CD14-positive monocyte (primary cell): ENCODE data around the gene INO80E. TPM values are rescaled to one million over a fixed set of nuclear protein-coding genes. Genes with fewer than 3 reads are reported as not detected.

Experiments used
- DNase-seq, 3 donors: peaks; one replicate each; pipeline ENCODE4 v3.0.0-alpha.2; 2011 to 2022
- H2AFZ ChIP-seq: 2 replicates; pipeline ENCODE4 v1.6.0; 2012; ENCODE audit warnings: mild to moderate bottlenecking, low read depth, low read length, inconsistent platforms; ENCODE audit not compliant: insufficient read depth, poor library complexity, severe bottlenecking
- H3K27ac ChIP-seq, 2 donors: 1 replicate in 1 of 2; 2 replicates in 1 of 2; pipeline ENCODE4 v1.5.1; 2012 to 2013; ENCODE audit warnings: low read length in 2 of 2, control low read depth in 1 of 2, inconsistent platforms in 1 of 2, low read depth in 1 of 2, mild to moderate bottlenecking in 1 of 2
- H3K27me3 ChIP-seq, 2 donors: one replicate each; pipeline versions ENCODE4 v1.6.0 to v1.6.1; 2011 to 2013; ENCODE audit warnings: low read length in 2 of 2; ENCODE audit not compliant: control insufficient read depth in 2 of 2, insufficient read depth in 2 of 2
- H3K36me3 ChIP-seq, 2 donors: replicated peaks in 1 of 2; 1 replicate in 1 of 2; 2 replicates in 1 of 2; pipeline versions ENCODE4 v1.5.1 to v1.6.1; 2012 to 2013; ENCODE audit warnings: low read length in 2 of 2, control low read depth in 1 of 2, inconsistent platforms in 1 of 2, mild to moderate bottlenecking in 1 of 2; ENCODE audit not compliant: insufficient read depth in 2 of 2, control insufficient read depth in 1 of 2
- H3K4me1 ChIP-seq, 2 donors: 1 replicate in 1 of 2; 2 replicates in 1 of 2; pipeline versions ENCODE4 v1.5.1 to v1.6.1; 2012 to 2013; ENCODE audit warnings: low read length in 2 of 2, control low read depth in 1 of 2, inconsistent platforms in 1 of 2, mild to moderate bottlenecking in 1 of 2, moderate library complexity in 1 of 2; ENCODE audit not compliant: insufficient read depth in 2 of 2, control insufficient read depth in 1 of 2
- H3K4me2 ChIP-seq: replicated peaks from 2 replicates; pipeline ENCODE3; 2012; ENCODE audit warnings: low read length, moderate library complexity, mild to moderate bottlenecking; ENCODE audit not compliant: poor library complexity, severe bottlenecking; ENCODE audit errors: extremely low read depth
- H3K4me3 ChIP-seq, 3 experiments: fragments of 200-600 bp in 1 of 3; sonication (generic) in 1 of 3; replicated peaks in 1 of 3; 1 replicate in 2 of 3; 2 replicates in 1 of 3; pipeline ENCODE4 v1.5.1; 2011 to 2013; ENCODE audit warnings: low read length in 3 of 3, mild to moderate bottlenecking in 3 of 3, control low read depth in 2 of 3, low read depth in 2 of 3, inconsistent platforms in 1 of 3, moderate library complexity in 1 of 3
- H3K79me2 ChIP-seq: 2 replicates; pipeline ENCODE4 v1.6.0; 2012; ENCODE audit warnings: mild to moderate bottlenecking, control low read depth, inconsistent platforms, low read length, moderate library complexity; ENCODE audit not compliant: insufficient read depth
- H3K9ac ChIP-seq: 2 replicates; pipeline ENCODE4 v1.6.0; 2017; ENCODE audit warnings: low read length, mild to moderate bottlenecking; ENCODE audit not compliant: insufficient read depth, poor library complexity, severe bottlenecking
- H3K9me3 ChIP-seq, 2 donors: replicated peaks in 1 of 2; 1 replicate in 1 of 2; 2 replicates in 1 of 2; pipeline versions ENCODE4 v1.5.1 to v1.6.1; 2012 to 2013; ENCODE audit warnings: low read length in 2 of 2, control low read depth in 1 of 2; ENCODE audit not compliant: control insufficient read depth in 1 of 2, insufficient read depth in 1 of 2
- H4K20me1 ChIP-seq: 2 replicates; pipeline ENCODE4 v1.6.0; 2012; ENCODE audit warnings: mild to moderate bottlenecking, low read length, control low read depth, moderate library complexity; ENCODE audit not compliant: insufficient read depth
- H3K27ac Mint-ChIP-seq, 7 donors: one replicate each; pipeline ENCODE4 v1.8.0; 2020; ENCODE audit warnings: mild to moderate bottlenecking in 7 of 7, mixed read lengths in 7 of 7, moderate library complexity in 6 of 7, inconsistent platforms in 2 of 7
- H3K27me3 Mint-ChIP-seq, 3 donors: one replicate each; pipeline ENCODE4 v1.8.0; 2021 to 2022; ENCODE audit warnings: low read depth in 3 of 3, mild to moderate bottlenecking in 3 of 3, mixed read lengths in 3 of 3, moderate library complexity in 3 of 3, inconsistent platforms in 1 of 3
- H3K36me3 Mint-ChIP-seq, 2 donors: one replicate each; pipeline ENCODE4 v1.8.0; 2020; ENCODE audit warnings: mixed read lengths in 2 of 2, inconsistent platforms in 1 of 2, mild to moderate bottlenecking in 1 of 2
- H3K4me1 Mint-ChIP-seq: one replicate; pipeline ENCODE4 v1.8.0; 2020; ENCODE audit warnings: mild to moderate bottlenecking, mixed read lengths
- H3K4me3 Mint-ChIP-seq, 2 donors: one replicate each; pipeline ENCODE4 v1.8.0; 2020; ENCODE audit warnings: mild to moderate bottlenecking in 2 of 2, mixed read lengths in 2 of 2, moderate library complexity in 1 of 2
- H3K9me3 Mint-ChIP-seq, 7 donors: one replicate each; pipeline ENCODE4 v1.8.0; 2020 to 2022; ENCODE audit warnings: mixed read lengths in 7 of 7, mild to moderate bottlenecking in 6 of 7, moderate library complexity in 6 of 7, inconsistent platforms in 2 of 7
- WGBS: methylation state at CpG from one replicate; pipeline ENCODE4 v1.1.5; 2013; ENCODE audit warnings: missing lambda C conversion rate; ENCODE audit not compliant: insufficient coverage; 5-methylcytosine and 5-hydroxymethylcytosine counted together
- intact Hi-C, 2 donors: fragments of 100-400 bp; cut with micrococcal nuclease; formaldehyde crosslinking; loops; one replicate each; pipeline versions ENCODE4 v1.15.0 to v1.15.1; 2023
- polyA plus RNA-seq, 3 donors: library from polyadenylated mRNA; depleted of rRNA in 1 of 3; unstranded in 2 of 3; stranded (reverse) in 1 of 3; fragments of 300-500 nt in 2 of 3; fragments of >200 nt in 1 of 3; fragmentation: Illumina TruSeq in 2 of 3; gene quantifications; 1 replicate in 2 of 3; 2 replicates in 1 of 3; pipeline ENCODE4 v1.2.3, GENCODE V29; 2012 to 2021
- TF ChIP-seq, protein P1 (sequence below): fragments of 200-600 bp; IDR thresholded peaks from one replicate; pipeline ENCODE4 v1.8.0; 2022; ENCODE audit warnings: antibody characterized with exemption, mild to moderate bottlenecking

Gene INO80E
- polyA plus RNA-seq, 3 donors: 2.8 to 57.6 (median 3.5) TPM

DNA sequence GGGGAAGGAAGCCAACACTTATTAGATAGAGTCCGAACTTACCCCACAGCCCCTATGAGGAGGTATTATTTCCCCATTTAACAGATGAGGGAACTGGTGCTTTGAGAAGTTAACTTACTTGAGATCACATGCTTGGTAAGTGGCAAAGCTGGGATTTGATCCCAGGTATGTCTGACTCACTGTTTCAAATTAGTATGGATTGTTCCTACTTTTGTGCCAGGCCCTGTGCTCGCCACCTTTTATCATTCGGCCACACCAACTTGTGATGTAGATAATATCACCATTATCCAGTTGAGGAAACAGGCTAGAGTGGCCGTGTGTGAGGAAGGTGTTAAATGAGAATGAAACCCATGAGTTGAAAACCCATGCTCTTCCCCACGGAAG, 11.3 kb upstream of the INO80E start:
- Mint-ChIP-seq H3K36me3 (peaks cover 86 to 94% of the 10 kb centered on the region in 2 donors), H3K27ac (no peak overlapping the region)
- peaks cover 17% of the 10 kb centered on the region for H4K20me1 ChIP-seq

DNA sequence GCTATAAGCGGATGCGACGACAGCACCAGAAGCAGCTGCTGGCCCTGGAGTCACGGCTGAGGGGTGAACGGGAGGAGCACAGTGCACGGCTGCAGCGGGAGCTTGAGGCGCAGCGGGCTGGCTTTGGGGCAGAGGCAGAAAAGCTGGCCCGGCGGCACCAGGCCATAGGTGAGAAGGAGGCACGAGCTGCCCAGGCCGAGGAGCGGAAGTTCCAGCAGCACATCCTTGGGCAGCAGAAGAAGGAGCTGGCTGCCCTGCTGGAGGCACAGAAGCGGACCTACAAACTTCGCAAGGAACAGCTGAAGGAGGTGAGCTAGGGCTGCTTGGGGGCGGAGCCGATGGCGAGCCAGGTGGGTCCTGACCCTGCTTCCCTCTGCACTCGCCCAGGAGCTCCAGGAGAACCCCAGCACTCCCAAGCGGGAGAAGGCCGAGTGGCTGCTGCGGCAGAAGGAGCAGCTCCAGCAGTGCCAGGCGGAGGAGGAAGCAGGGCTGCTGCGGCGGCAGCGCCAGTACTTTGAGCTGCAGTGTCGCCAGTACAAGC, 10.7 kb upstream of the INO80E start:
- peak overlapping the region in 1 of 7 donors; percentile 69 for H3K27ac Mint-ChIP-seq
- H3K4me1 Mint-ChIP-seq: no peaks in the 10 kb centered on the region

More for the DNA sequence above, 11.3 kb upstream of the INO80E start:
- no peaks in the 10 kb centered on the region for H3K9me3 ChIP-seq
- peaks cover 0 to 2% (median 0%) of the 10 kb centered on the region in 3 donors for H3K27me3 Mint-ChIP-seq
- H3K4me1 ChIP-seq: no peaks in the 10 kb centered on the region
- intact Hi-C loops: no loop called here
- no peak overlapping the region for H3K4me3 Mint-ChIP-seq
- H3K4me3 ChIP-seq: no peak overlapping the region
- 80% methylated on average over 1 of the region's 5 CpGs for WGBS
- H3K4me2 ChIP-seq: no peak overlapping the region
- peaks cover 0 to 2% (median 0%) of the 10 kb centered on the region in 7 donors for H3K9me3 Mint-ChIP-seq
- TF ChIP-seq, protein P1, sequence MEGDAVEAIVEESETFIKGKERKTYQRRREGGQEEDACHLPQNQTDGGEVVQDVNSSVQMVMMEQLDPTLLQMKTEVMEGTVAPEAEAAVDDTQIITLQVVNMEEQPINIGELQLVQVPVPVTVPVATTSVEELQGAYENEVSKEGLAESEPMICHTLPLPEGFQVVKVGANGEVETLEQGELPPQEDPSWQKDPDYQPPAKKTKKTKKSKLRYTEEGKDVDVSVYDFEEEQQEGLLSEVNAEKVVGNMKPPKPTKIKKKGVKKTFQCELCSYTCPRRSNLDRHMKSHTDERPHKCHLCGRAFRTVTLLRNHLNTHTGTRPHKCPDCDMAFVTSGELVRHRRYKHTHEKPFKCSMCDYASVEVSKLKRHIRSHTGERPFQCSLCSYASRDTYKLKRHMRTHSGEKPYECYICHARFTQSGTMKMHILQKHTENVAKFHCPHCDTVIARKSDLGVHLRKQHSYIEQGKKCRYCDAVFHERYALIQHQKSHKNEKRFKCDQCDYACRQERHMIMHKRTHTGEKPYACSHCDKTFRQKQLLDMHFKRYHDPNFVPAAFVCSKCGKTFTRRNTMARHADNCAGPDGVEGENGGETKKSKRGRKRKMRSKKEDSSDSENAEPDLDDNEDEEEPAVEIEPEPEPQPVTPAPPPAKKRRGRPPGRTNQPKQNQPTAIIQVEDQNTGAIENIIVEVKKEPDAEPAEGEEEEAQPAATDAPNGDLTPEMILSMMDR: no peak
- peaks cover 98 to 100% of the 10 kb centered on the region in 2 donors for H3K36me3 ChIP-seq
- H3K27ac ChIP-seq: no peak overlapping the region
- H3K4me1 Mint-ChIP-seq: no peaks in the 10 kb centered on the region
- H3K9ac ChIP-seq: no peak overlapping the region
- no peaks in the 10 kb centered on the region for H3K27me3 ChIP-seq
- no peaks in the 10 kb centered on the region for H3K79me2 ChIP-seq
- DNase-seq: no peak
- no peak overlapping the region for H2AFZ ChIP-seq

More for the DNA sequence above, 10.7 kb upstream of the INO80E start:
- H3K79me2 ChIP-seq: no peaks in the 10 kb centered on the region
- no peak overlapping the region for H3K4me2 ChIP-seq
- no peak overlapping the region for H2AFZ ChIP-seq
- H4K20me1 ChIP-seq: peaks cover 17% of the 10 kb centered on the region
- TF ChIP-seq, protein P1: no peak
- Mint-ChIP-seq H3K27me3 (peaks cover 0 to 2% (median 0%) of the 10 kb centered on the region in 3 donors), H3K4me3 (no peak overlapping the region), H3K9me3 (peaks cover 0 to 2% (median 0%) of the 10 kb centered on the region in 7 donors), H3K36me3 (peaks cover 85 to 94% of the 10 kb centered on the region in 2 donors)
- H3K36me3 ChIP-seq: peaks cover 98 to 100% of the 10 kb centered on the region in 2 donors
- H3K4me3 ChIP-seq: no peak overlapping the region
- no peaks in the 10 kb centered on the region for H3K9me3 ChIP-seq
- no peaks in the 10 kb centered on the region for H3K4me1 ChIP-seq
- H3K9ac ChIP-seq: no peak overlapping the region
- no peak for DNase-seq
- intact Hi-C loops: no loop called here
- no peaks in the 10 kb centered on the region for H3K27me3 ChIP-seq
- WGBS: 97% methylated on average over 28 of the region's 28 CpGs
- H3K27ac ChIP-seq: no peak overlapping the region
